HT1080 (cell line): ENCODE data around the gene SELENBP1. TPM values are rescaled to one million over a fixed set of nuclear protein-coding genes. Genes with fewer than 3 reads are reported as not detected.
"Not testable (repeated sequence)": the region's sequence is repeated elsewhere in the genome, so short reads cannot be mapped to it uniquely, and the experiment has no call there.

ENCODE experiments used
- DNase-seq: peaks from one replicate; pipeline ENCODE4 v3.0.0-alpha.2; 2015; ENCODE audit warnings: low read depth
- total RNA-seq: library from RNA; depleted of rRNA; stranded (reverse); fragments of >200 nt; shearing (Covaris generic); gene quantifications from 2 replicates; pipeline ENCODE4 v1.2.3, GENCODE V29; 2014

SELENBP1 gene
- total RNA-seq, 1 experiment from 2014 or later: not detected

DNA sequence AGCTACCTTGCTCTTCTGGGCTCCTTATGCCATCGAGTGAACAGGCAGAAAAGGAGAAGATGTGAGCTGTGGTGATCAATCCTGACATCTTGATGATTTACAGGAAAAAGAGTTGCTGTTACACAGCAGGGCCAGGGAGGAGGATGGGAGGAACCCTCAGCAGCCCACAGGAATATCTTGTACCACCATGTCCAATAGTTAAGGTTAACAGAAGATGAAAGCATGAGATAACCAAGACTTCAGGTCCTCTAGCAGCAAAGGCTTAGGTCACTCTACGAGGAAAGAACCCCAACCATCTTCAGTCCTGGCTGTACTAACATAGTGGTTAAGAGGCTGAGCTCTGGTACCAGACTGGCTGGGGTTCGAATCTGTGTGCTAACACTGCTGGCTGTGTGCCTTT lies 12.1 kb upstream of the SELENBP1 start:
- no peak for DNase-seq

DNA sequence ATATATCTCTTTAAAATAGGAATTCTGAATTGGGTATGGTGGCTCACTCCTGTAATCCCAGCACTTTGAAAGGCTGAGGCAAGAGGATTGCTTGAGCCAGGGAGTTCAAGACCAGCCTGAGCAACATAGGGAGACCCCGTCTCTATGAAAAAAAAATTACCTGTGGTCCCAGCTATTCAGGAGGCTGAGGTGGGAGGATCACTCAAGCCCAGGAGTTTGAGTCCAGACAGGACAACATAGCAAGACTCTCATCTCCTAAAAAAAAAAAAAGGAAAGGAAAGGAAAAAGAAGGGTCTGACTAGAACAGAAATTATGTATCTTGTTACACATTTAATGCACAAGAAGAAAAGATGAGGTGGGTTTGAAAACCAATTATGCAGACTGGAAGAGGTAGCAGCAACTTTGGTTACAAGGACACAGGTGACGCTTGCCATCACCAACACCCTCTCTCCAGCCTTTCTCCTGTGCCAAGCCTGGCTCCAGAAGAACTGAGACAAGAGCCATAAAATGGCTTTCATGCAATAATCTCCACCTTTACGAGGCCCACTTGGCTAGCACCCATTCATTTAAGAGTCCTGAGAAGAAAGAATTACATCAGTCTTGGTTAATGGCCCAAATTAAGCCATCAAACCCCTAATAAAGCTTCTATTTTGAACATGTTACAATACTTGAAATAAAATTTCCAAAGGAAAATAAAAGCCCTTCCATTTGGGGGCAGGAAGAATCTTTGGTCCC lies 4.8 kb upstream of the SELENBP1 start:
- no peak for DNase-seq

DNA sequence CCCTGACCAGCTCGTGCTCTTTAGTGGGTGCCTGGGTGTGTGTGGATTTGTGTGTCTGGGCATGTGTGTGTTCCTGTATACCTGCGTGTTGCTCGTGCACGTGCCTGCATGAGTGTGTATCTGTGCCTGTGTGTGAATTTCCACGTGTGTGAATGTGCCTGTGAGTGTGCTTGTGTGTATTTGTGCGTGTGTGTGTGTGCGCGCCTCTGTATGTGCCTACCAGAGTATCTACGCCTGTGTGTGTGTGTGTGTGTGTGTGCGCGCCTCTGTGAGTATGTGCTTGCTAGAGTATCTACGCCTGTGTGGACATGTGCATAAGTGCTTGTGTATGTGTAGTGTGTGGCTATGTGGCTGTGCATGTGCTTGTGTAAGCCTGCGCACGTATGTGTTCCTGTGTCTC lies 691 bp upstream of the SELENBP1 start:
- DNase-seq: no peak

DNA sequence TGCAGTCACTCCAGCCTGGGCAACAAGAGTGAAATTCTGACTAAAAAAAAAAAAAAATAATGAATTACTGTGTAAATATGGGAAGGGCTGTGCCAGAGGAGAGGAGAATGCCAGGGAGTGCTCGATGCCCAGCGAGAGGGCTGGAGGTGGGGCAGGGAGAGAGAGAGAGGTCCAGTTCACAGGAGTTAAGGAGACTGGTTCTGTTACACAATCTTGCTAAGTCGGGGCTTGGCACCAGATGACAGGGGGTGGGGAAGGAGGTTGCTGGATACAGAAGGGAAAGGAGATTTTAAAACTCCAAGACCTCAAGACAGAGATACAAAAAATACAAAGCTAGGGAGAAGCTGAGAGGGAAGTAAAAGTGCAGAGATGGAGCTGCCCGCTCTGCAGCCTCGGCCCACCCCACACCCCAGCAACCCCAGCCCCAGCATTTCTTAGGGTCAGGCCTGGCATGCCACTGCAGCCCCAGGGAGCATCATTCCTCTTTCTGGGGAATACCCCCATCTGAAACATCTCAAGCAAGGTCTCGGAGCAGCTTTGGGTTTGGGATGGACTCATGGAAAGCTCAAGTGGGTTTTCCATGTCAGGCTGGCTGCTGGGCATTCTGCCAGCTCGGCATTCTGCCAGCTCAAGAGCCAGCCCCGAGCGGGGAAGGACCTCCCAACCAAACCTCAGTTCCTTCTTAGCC lies 991 bp downstream of the SELENBP1 start:
- DNase-seq: no peak

DNA sequence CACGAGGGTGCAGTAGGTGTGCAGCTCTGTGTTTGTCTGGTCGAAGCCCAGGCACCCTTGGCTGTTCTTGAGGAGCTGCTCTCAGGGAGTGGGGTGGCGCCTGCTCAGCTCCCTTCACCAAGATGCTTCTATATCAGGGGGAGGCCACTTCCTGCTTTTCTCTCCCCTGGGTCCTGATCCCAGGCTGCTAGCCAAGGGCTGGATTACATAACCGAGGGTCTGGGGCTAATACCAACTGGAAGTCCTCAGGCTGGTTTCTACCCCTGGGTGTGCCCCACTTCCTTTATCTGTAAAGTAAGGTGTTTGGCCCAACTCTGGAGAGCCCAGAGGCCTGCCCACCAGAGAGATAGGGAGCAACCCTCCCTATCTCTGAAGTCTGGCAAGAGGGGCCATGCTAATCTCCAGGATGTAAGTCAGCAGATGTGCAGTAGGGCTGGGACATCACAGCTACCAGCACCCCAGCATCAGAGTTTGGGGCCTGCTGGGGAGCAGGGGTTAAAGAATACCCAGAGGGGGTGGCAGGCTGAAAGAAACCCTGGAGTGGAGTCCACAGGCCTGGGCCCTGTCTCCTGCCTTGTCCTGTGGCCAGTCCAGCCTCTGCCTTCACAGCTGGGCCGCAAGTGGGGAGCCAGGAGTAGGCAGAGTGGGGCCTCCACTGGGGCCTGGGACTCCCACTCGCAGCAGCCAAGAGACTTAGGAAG lies 2.1 kb downstream of the SELENBP1 start:
- DNase-seq: no peak

DNA sequence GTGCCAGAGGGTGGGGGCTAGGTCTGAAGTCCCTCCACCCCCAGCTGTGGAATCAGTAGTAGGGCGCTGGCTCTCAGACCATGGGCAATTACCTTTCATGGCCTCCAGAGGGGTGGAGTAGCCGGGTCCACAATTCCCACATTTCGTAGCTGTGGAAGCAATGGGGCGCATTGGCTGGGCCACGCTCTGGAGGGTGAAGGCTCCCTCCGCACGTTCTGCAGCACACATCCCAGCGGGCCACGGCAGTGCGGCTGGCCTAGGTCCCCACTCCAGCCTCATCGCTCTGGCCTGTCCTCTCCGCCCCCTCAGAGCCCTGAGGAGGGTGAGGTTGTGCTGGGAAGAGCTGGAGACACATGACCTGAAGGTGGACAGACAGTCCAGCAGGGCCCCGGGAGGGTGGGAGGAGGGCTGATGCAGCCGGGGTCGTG lies 2.9 kb downstream of the SELENBP1 start:
- DNase-seq: no peak

DNA sequence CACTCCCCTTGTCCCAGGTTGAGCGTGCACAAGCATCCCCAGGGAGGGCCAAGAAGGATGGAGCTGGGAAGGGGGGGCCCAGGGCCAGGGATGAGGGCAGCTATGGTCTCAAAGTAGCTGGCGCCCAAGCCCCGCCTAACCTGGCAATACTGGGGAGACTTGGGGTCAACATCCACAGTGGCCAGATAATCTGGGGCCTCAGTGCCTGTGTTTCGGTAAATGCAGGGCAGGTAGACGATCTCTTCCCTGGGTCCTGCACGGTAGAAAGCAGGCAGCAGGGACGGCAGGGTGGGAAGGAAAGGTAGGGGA lies 3.2 kb downstream of the SELENBP1 start:
- no peak for DNase-seq

DNA sequence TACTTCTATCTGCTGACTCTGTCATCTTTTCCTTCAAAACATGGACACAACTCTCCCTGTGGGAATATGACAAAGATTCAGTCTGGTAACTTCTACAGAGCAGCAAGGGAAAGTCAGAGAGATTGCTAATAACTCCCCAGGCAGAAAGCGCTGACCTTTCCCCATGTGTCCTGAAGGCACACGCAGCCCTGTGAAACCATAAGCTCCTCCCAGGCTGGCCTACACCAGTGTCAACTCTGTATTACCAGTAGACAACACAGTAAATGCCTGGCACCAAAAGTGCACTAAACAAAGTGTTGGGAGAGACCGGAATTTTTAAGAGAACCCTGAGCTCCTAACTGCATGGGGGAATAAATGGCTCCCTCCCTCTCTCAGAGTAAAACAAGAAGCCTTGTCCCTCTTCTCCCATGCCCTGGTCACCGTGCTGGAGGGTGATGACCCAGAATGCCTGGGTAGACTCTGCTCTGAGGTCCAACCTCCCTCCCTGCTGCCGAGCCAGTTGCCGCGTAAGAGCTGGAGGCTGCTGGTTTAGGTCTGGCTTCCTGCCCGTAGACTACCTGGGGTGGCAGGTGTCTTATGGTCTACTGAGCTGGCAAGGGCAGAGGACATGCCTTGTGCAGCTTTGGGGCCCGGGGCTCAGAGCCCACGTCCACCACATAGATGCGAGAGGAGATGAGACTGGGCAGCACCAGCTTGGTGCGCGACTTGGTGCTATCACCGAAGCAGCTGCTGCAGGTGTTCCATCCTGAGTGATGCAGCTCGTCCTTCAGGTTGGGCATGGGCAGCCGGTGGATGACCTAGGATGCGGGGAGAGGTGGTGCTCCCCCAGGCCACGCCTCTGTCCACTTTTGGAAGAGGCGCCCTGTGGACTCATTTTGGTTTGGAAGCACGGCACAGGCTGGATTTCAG lies 3.9 kb downstream of the SELENBP1 start:
- no peak for DNase-seq

DNA sequence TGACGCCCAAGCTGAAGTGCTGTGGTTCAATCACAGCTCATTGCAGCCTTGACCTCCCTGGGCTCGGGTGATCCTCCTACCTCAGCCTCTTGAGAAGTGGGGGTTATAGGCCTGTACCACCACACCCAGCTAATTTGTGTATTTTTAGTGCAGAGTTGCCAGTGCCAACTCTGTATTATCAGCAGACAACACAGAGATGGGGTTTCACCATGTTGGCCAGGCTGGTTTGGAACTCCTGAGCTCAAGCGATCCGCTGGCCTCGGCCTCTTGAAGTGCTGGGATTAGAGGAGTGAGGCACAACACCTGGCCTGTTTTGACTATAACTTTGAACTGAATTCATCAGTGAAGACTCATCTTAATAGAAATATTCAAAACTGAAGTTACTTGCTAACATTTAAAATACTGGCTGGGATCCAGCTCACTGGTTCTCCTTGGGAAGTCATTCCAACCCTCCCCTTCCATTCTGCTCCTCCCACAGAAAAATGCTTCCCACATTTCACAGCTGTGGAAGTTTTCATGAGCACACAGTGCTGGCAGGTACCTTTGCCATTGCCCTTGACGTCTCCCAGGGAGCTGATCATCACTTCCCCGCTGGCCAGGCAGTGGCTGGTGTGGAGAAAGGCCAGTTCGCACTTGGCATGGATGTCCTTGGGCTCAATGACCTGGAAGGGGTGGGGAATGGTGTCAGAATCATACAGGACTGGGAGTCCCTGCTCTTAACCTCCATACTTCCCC lies 4.7 kb downstream of the SELENBP1 start:
- DNase-seq: no peak

DNA sequence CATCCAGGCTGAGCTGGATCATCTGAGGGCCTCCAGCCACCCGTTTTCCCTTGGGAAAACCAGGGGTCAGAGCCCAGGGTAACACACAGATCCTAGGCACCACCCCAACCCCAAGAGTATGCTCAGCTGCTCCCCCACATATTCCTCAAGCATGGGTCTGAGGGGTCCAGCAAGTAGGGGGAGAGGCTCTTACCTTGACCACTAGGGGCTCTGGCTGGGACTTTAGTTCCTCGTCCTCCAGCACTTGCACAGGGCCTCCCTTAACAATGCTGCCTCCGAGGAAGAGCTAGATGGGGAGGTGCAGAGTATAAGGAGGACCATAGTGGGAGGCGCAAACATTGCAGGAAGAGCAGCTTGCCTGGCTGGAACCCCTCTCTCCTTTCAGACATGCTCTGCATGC lies 7.5 kb downstream of the SELENBP1 start:
- DNase-seq: no peak

DNA sequence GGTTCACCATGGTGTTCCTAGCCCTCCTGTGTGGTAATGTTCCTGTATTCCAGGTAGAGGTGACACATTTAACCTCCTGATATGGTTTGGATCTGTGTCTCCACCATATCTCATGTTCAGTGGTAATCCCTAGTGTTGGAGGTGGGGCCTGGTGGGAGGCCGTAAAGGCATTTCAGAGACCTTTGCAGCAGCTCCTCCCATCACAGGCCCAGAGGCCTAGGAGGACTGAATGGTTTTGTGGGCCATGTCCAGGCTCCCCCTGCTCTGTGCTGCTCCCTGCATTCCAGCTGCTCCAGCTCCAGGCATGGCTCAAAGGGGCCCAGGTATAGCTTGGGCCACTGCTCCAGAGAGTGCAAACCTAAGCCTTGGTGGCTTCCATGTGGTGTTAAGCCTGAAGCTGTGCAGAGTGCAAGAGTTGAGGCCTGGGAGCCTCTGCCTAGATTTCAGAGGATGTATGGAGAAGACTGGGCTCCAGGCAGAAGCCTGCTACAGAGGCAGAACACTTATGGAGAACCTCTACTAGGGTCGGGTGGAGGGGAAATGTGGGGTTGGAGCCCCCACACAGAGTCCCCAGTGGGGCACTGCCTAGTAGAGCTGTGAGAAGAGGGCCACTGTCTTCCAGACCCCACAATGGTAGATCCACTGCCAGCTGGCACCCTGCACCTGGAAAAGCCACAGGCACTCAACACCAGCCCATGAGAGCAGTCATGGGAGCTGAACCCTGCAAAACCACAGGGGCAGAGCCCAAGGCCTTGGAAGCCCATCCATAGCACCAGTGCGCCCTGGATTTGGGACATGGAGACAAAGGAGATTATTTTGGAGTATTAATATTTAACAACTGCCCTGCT lies 10.0 kb downstream of the SELENBP1 start:
- DNase-seq: no peak

DNA sequence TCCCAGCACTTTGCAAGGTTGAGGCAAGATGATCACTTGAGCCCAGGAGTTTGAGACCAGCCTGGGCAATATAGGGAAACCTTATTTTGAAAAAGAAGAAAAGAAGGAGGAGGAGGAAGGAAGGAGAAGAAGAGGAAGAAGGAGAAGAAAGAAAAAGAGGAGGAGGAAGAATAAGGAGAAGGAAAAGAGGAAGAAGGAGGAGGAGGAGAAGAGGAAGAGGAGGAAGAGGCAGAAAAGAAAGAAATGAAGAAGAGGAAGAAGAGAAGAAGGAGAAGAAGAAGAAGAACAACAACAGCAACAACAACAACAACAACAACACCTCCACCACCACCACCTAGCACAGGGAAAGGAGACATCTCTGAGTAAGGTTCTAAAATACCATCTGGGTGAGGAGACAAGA lies 10.6 kb downstream of the SELENBP1 start:
- no peak for DNase-seq

DNA sequence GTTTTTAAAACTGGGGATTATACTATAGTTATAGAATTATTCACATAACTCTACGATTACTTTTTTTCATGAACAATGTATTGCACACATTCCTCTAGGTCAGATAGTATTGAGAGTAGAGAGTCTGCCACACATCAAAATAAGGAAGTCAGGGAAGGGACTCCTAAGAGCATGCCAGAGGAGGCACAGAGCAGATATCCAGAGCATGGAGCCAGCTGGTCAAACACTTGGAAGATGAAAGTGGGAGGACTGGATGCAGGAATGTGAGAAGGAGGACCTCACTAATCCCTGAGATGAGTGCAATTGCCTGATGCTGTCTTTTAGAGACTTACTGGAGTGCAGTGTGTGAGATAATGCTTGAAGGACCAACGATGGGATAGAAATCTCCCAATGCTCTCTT lies 15.8 kb downstream of the SELENBP1 start:
- no peak for DNase-seq

DNA sequence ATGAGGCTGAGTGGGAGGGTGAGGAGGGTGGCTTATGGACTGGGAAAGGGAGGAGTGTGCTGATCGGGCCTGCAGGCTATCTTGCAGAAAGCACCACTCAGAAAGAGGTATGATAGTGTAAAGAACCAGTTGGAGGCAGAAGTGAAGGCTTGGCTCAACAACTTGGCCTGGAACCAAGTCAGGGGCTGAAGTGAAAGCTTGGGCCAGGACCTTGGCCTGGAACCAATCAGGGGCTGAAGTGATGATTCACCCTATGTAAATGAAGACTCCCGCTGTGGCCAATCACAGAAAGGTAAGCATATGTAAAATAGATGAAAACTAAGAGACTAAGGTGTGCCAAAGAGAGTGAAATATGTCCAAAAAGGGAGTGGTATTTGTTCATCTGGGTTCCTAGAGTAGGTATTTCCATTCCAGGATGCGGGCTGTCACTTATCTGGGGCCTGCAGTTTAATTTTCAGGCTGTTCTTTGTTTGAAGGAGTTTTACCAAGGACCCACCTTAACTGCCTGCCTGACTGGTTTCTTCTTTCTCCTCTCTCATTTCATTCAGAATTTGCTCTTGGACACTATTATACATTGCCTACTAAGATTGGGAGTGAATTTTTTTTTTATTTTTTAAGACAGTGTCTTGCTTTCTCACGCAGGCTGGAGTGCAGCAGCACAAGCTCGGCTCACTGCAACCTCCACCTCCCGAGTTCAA lies 20.3 kb downstream of the SELENBP1 start:
- DNase-seq: peak; percentile 61

DNA sequence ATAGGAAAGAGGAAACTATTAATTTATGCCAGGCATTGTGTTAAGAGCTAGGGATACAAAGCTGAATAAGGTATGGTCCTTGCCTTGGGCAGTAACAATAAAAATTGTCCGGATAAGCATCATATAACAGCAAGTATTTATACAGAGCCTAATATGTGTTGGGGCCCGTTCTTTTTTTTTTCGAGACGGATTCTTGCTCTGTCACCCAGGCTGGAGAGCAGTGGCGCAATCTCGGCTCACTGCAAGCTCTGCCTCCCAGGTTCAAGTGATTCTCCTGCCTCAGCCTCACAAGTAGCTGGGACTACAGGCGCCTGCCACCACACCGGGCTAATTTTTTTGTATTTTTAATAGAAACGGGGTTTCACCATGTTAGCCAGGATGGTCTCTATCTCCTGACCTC lies 22.2 kb downstream of the SELENBP1 start:
- not testable (repeated sequence) for DNase-seq

DNA sequence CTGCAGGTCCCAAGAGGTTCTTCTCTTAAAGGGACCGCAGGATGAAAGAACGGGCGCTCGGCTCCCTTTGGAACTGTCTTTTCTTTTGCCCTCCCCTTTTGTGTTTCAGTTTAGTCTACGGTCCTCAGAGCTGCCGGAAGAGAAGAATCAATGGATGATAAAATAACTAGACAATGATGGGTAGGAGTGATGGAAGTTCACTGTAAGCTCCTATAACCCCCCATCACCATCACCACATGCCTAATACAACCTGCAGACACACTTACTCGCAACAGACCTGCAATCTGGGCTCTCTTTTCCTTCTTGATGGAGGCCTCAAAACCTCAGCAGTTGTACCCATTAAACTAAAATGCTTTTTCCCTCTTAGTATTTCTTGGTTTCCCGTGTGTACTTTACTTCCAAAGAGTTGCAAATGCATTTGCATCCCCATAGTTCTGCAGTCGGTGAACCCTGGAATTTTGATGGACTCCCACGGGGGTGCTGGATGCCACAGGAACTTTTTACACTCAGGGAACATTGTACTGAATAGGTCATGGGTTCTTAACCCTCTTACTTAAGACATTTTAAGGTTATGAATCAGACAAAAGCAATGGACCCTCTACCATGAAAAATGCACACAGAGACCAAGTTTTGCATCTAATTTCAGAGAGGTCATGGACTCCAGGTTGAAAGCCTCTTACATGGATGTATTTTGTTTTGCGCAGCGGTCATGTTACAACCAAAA lies 24.8 kb downstream of the SELENBP1 start:
- DNase-seq: no peak

DNA sequence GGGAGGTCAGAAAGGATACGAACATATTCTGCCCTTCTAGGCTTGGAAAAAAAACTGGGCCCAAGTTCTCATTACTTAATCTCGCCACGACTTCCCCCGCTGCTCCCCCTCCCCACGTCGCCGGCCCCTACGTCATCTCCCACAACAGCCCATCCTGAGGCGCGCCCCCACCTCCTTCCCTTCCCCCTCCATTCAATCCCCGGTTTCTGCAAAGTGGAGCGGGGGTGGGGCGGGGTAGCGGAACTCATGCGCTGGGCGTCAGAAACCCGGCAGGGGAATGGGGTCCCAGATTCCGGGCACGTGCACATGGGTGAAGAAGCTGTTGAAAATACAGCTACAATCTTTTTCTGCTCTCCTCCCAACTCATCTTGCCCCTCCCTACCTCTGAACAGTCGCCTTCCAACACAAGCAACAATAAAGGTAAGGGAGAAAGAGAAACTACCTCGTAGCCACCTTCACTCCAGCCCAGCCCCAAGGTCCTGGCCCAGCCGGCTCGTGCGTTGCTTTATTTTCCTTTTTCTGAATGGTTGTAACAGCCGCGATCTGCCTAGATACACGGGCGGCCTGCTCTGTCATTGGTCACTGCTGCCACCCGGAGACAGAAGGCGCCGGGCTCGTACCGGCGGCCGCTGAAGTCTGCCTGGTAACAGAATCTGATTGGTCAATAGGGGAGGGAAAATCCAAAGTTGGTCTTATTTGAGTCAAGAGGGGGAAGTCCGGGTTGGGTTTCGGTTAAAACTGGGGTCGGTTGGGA lies 25.6 kb downstream of the SELENBP1 start, which contains the start of gene RFX5:
RFX5 (minus strand) TSS at position 484 of the 754 bp plus-strand sequence. CDS start 932 bp downstream, outside the sequence.
- DNase-seq: peak; percentile 99
